DMS153 treated with DMSO at 0.1 percent for 48 hours (cell line): ENCODE results near the gene ZNF532.

Experiments used
- DNase-seq: peaks from one replicate; lab custom pipeline; 2025; ENCODE audit not compliant: unreplicated experiment; lab: John Stamatoyannopoulos, UW

The ZNF532 gene

DNA sequence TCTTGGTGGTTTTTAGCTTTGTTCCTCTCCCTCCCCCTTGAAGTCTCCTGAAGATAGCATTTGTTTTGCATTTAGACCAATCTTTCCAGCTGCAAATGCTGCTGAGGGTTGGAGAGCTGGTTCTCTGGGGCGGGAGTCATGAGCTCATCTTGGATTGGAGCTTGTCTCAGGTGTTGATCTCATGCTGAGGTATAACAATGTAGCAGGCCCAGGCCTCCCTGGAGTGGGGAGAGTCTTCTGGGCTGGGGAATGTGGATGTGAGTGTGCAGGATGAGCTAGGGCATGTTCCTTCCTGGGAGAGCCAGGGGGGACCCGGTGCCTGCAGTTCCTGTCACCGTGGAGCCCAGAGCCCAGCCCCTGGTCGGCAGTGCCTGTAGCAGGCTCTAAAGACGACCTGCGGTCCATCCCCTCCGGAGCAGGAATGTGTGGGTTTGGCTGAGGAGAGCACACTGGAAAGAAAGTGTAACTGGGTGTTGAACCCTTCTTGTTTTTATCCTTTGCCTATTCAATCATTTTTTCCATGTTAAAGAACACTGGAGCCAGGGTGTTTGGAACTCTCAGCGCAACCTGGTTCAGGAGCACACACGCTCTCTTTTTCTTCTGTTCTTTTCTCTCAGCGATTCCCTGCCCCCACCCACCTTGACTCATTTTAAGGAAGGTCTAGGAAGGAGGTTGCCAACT lies 2.7 kb downstream of the ZNF532 start:
- no peak for DNase-seq

- no peak for DNase-seq
Measured at GRCh38 chr18:58868440-58868839, 3.8 kb downstream of the ZNF532 start.

DNA sequence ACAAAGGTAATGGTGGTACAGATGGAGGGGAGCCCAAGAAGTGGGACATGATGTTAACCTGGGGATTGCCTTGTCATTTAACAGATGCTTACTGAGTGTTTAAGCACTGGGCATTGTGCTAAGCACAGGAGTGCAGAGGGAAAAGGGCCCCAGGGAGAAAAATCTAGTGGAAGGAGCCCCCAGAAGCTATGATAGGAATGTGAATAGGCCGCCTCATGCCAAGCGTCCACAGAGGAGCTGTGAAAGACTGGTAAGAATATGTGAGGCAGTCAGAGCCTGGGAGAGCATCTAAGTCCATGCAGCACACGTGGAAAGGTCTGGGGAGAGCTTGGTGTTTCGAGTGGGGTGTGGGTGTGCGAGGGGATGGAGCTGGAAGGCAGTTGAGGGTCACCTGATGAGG lies 5.5 kb downstream of the ZNF532 start:
- no peak for DNase-seq

GRCh38 chr18:58870621-58871020 lies 5.9 kb downstream of the ZNF532 start:
- DNase-seq: no peak

DNA sequence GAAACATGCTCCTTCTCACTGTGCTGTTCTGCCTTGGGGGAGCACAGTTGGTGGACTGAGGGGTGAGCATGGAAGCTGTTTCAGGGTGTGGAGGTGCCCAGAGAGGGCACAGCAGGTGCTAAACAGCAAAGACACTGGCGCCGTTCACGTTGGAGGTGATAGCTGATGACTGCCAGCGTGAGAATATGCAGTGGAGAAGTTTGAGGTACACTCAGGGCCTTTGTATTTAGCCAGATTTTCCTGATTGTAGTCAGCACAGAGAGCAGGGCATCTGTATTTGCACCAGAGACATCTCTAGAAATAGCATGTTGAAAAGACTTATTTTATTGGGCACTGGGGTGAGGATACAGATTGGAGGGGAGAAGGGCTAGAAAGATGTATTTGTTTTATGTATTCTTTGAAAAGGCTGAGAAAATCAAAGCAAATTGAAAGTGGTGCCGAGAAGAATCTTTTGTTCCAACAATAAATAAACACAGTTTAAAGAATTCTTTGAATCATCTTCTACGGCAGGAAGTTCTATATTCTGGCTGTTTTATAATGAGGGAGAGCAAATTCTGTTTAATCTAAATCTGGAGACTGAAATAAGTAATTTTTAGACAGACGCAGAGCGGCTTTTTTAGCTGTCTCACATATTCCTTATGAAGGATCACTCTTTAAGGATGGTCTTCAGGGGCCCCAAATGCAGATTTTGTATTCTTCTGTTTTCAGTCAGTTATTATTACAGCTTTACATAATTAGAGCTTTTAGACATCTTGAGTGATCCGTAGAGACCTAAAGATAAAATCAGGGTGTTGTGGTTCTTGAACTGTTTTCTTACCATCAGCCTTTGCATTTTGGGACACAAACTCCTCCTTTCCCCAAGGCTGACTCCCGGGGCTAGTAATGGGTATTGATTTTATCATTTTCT lies 7.1 kb downstream of the ZNF532 start:
- no peak for DNase-seq

DNA sequence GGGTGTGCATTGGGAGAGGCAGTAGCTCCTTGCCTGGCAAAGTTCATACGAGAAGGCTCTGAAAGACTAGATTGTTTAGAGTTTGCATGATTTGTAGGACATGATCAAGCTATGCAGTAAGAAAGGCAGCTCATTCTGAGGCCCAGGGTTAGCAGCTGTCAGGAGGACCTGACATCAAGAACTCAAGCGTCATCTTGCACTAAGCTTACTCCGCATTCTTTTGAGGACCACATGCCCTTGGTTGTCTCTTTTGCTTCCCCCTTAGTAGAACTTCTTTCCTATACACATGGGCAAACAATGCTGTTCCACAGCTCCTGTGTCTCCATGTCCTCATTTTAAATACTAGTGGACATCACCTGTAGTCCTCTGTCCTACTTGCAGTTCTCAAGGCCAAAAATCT lies 14.0 kb downstream of the ZNF532 start:
- no peak for DNase-seq

DNA sequence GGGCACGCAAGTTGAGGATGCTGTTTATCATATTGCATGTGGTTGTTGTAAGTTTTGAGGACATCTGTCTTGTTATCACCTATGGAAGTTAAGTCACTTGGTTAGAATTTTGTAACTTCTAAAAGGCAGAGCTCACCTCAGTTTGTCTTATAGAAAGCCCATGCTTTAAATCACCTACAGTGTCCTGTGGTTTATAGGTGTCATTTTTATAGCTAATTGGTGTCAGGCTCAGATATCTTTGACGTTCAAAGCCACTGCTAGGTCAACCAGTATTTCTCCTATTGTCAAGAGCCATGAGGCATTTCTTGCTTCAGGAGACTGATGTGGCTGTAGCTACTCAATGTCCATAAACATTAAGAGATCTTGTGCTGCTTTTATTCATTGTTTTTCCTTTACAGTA lies 16.8 kb downstream of the ZNF532 start:
- DNase-seq: no peak

DNA sequence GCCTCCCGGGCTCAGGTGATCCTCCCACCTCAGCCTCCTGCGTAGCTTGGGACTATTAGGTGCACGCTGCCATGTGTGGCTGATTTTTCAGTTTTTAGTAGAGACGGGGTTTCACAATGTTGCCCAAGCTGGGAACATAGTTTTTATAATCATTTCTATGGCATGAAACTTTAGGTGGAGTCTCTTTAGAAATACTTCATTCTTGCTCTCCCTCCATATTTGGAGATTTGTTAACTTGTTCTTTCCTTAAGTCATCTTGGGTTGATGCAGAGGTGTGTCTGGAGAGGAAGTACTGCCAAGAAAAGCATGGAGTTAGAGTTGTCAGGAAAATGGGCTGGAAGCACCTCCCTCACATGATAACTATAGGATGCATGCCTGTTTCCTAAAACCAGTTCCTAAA lies 17.4 kb downstream of the ZNF532 start:
- DNase-seq: no peak

- no peak for DNase-seq
Measured at GRCh38 chr18:58882686-58883085, 18.0 kb downstream of the ZNF532 start.

DNA sequence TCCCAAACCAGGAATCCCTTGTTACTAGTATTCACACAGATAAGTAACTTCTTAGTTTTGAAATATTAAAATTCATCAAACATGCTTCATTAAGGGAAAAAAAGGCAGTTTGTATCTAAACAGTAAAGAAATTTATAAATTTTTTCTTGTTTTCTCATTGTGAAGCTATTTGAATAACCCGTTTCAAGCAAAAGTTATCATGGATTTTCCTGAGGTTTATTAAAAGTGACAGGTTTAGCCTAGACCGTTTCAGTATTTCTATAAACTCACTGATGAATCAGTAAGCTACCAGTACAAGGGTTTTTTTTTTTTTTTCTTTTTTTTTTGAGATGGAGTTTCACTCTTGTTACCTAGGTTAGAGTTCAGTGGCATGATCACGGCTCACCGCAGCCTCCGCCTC lies 20.0 kb downstream of the ZNF532 start:
- no peak for DNase-seq

DNA sequence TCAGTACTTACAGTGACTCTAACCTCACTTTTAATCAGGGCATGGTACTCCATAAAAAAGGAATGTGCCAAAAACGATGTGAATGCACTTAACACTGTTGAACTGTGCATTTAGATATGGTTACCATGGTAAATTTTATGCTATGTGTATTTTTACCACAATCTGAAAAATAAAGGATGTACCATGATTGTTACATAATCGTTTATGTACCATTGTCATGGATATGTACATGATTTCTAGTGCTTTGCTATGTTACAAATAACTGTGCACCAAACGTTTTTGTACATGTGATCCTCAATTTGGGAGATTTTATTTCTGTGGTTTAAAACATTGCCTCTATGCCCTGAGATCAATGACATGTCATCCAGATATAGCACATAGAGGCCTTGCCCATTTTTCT lies 21.8 kb downstream of the ZNF532 start:
- no peak for DNase-seq

- DNase-seq: no peak
Measured at GRCh38 chr18:58886864-58887612, 22.4 kb downstream of the ZNF532 start.

GRCh38 chr18:58887613-58887963 lies 22.9 kb downstream of the ZNF532 start:
- no peak for DNase-seq

DNA sequence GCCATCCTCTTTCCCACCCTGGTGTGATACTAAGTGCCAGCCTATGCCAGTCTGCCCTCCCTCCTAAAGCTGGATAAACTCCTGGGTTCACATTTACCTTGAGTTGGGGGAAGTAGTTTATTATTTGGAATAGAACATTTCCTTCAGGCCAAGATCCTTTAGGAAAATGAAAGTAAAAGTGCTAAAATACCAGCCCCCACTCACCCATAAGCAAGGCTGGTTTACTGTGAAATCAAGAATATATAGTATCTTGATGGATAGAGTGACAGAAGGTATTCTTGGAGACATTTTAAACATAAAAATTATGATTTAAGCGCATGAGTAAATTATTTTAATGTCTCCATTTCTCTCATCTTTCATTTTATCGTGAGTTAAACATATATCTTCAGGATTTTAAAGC lies 27.1 kb downstream of the ZNF532 start:
- no peak for DNase-seq

GRCh38 chr18:58892488-58892887 lies 27.8 kb downstream of the ZNF532 start:
- no peak for DNase-seq

DNA sequence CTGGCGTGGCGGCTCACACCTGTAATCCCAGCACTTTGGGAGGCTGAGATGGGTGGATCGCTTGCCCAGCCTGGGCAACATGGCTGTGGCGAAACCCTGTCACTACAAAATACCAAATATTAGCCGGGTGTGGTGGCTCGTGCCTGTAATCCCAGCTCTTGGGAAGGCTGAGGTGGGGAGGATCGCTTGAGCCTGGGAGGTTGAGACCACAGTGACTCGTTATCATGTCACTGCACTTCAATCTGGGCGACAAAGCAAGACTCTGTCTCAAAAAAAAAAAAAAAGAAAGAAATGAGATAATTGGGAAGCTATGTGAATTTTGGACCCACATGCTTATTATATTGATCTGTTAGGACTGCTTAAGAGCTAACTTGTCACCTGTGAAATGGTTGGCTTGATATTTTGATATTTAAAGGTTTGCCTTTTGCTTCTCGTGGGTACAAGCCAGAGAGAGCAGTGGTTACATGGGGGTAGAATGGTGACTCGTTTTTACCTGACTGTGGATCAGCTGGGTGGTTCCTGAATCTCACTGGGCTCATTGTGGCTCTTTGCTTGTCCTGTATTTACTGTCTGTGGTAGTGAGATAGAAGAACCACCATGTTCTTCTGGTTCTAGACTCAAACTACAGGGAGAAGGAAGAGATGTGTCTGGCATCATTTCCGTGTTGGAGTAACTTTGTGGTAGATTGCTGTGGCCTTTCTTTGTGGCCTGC lies 28.9 kb downstream of the ZNF532 start:
- DNase-seq: no peak

- DNase-seq: no peak
Measured at GRCh38 chr18:58894930-58895329, 30.3 kb downstream of the ZNF532 start.

GRCh38 chr18:58895385-58895784 lies 30.7 kb downstream of the ZNF532 start:
- no peak for DNase-seq

DNA sequence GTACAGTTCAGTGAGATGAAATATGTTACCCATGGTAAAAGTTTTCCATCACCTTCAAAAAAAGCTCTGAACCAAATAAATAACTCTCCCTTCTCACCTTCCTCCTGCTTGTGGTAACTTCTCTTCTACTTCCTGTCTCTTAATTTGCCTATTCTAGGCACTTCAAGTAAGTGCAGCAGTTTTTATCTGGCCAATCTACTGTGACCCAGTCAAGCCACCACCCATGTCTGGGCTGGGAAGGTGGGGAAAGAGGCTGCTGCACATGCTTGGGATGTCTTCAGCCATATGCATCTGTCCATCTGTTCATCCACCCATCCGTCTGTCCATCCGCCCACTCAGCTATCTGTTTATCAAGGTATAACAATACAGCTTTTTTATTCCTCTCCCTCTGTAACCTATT lies 31.6 kb downstream of the ZNF532 start:
- DNase-seq: no peak

DNA sequence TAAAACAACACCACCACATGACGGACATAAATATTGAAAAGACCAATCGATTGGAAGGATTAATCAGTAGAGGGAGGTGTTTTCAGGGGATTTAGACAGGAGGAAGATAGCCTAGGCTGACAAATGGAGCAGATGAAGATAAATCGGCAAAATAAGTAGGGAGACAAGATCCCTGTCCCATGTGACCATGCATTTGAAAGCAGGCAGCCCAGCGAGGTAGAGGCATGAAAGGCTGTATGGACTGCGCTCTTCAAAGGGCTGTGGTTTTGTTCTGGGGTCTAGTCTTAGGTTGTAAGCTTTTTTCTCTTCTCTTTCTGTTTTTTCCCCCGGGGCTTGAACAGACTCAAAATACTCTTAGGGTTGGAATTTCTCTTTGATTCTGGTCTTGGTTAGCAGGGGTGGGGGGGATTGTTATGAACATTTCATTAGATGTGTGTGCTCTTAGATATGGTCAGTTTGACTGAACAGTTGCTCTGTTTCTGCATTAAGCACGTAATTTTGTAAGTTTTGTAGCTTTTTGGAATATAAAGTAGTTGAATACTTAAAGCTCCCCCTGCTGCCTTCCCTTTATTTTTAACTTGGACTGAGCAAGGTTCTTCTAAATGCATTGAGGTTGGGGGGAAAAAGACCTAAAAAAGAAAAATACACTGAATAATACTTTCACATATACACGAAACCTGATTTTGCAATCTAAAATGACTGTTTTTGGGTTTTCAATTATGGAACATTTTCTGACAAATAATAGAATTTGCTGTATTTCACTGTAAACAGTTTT lies 32.2 kb downstream of the ZNF532 start:
- DNase-seq: no peak
